Stimulated activated CD4-positive, alpha-beta T cell treated with anti-CD3 and anti-CD28 coated beads, Interleukin-1b, Interleukin-23, amount 100 ng/mL, for 24 hours (primary cell): ENCODE data around the gene PLA2G4E.

Source experiments
- DNase-seq, 4 experiments: peaks; one replicate each; pipeline ENCODE4 v3.0.0-alpha.2; 2020; ENCODE audit warnings: low read depth in 4 of 4, low spot score in 1 of 4

The PLA2G4E gene

DNA sequence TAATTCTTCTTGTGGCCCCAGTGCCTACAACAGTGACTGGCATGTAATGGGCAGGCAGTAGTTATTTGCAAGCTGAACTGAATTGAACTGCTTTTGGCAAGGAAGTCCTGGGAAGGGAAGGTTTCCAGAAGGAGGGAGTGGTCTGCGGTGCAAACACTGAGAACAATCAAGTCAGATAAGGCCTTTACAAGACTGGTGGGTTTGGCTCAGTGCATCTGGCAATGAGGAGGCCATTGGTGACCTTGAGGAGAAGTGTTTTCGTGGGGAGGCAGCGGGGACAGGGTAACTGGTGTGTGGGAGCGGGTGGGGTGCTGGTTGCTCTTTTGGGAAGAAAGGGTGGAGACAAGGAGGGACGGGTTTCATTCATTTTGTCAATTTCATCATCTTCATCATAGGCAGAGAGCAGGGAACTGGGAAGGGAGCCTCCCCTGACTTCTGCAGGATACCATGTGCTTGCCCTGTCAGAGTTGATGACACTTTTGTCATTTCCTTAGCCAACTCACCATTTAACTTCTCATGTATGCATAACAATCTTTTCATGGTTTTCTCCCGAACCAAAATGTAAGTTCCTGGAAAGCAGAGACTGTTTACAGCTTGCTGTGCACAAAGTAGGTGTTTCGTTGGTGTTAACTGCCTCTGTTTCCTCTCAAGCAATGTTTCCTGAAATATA, 40.1 kb downstream of the PLA2G4E start:
- no peak for DNase-seq

DNA sequence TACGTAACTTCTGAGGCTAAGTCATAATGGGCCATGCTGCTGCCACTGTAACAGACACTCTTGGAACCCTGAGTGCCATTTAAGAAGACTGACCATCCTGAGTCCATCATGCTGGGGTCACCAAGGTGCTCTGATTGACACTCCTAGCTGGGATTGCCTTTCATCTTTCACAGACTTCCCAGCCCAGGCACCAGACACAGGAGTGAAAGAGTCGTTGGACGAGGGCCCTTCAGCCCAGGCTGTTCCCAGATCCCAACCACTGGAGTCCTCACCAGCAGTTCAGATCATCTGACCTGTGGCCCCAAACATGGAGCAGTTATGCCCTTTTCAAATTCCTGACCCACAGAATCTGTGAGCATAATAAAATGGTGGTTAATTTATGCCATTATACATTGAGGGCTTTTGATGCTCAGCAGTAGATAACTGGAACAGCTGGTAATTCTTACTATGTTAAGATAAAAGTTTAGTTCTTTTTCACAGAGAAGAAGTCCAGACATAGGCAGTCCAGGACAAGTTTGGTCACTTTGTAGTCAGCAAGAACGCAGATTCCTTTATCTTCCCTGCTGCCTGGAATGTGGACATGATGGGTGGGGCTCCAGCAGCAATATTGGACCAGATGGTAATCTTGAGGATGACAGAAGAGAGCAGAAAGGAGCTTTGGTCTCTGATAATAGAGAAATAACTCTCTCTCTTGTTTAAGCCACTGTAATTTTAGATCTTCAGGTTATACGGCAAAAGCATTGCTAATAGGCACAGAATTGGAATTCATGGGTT, 41.2 kb downstream of the PLA2G4E start:
- DNase-seq = no peak

DNA sequence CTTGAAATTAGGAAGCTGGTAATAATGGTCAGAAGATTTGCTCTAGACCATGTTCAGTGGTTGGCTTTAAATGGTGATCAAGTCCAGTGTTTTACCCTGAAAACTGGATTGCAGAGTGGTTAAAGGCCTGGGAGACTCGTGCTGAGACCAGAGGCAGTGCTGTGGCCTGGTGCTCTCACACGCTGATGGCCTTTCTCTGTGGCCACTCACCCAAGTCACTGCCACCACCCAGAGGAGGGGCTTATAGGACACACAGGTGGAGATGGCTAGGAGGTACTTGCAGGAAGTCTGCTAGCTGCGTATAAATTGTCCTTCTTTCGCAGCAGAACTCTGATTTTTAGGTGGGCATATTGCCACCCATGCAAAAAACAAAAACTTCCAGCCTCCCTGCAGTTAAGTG, 42.3 kb downstream of the PLA2G4E start:
- no peak for DNase-seq

DNA sequence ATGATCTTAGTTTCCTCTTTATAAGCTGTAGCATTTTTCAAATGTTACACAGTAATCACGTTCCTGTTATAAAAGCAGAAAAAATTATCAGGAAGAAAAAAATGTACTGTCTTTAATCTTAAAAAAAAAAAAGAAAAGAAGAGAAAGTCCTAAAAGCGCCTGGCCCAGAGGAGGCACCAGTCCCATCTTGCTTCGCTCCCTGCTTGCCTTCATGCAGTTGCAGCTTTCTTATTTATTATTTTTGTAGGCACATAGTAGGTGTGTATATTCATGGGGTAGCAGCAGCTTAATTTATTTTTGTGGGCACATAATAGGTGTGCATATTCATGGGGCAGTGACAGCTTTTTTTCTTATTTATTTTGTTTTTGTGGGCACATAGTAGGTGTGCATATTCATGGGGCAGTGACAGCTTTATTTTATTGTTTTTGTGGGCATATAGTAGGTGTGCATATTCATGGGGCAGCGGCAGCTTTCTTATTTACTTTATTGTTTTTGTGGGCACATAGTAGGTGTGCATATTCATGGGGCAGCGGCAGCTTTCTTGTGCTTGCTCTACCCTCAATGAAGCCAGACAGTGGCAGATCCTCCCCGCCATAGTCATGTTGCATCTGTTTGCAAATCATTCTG, 43.0 kb downstream of the PLA2G4E start:
- no peak for DNase-seq

DNA sequence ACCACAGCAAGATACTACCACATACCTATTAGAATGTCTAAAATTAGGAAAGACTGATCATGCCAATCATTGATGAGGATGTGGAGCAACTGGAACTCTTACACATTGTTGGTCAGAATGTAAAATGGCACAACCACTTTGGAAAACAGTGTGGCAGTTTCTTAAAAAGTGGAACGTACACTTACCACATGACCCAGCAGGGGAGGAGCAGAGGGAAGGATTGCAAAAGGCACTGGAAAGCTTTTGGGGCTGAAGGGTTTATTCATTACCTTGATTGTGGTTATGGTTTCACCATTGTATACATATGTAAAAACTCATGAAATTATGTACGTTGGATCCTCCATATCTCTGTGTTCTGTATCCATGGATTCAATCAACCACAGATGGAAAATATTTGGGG, 45.2 kb downstream of the PLA2G4E start:
- no peak for DNase-seq

DNA sequence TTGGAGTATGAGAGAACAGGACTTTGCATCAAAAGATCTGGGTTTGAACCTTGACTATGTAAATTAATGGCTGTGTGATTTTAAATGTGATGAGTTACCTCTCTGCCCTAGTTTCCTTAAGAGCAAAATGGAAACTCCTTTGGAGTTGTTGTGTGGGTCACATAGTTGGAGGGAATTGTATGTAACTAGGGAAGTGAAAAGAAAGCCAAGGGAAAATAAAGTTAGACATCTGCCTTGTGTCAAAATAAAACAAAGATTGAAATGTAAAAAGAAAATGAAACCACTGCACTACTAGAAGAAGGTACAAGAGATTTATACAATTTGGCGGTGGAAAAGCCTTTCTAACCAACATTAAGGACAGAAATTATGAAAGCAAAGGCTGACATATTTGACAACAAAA, 46.8 kb downstream of the PLA2G4E start:
- DNase-seq = no peak

DNA sequence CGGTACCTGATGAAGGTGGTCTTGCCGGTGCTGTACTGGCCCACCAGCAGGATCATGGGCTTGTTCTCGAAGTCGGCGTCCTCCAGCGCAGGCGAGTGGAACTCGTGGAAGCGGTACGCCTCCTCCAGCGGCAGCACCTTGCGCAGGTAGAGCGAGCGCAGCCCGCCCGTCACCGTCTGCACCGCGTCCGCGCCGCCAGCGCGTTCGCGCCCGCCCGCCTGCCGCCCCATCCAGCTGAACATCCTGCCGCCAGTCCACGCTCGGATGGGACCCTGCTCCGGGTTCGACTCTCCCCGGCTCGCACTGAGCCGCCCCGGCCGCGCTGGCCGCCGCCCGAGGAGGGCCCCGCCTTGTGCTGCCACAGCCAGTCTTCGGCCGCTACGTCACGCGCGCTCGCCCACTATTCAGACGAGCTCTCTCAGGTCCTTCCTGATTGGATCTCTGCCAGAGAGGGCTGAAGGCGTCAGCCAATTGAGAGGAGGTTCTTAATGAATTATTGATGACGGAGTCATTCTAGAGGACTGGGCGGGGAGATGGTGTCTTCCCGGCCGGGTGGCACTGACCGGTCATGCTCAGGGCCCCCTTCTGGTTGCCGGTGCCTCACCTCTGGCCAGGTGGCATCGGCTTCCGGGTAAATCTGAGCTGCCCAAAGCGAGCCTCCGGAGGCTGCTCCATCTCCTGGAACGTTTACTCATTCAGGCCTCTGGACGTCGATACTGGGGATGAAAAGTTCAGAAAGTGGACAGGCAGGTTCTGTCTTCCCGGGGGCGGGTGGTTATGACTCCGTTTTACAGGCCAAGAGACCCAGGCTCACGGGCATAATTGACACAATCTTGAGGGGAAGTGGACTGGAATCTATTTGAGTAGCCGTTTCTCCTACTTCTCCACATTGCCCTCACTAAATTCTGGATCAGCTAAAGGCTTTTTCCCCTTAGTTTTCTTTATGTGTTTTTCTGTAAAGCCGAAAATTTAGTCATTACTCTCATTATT, 48.3 kb downstream of the PLA2G4E start, which contains the start of gene EHD4:
Gene EHD4 (minus strand): TSS at position 305 of the 990 bp plus-strand sequence. CDS start 63 bp downstream, at position 242.
- DNase-seq = peak; percentile 81 to 93 (median 88)

DNA sequence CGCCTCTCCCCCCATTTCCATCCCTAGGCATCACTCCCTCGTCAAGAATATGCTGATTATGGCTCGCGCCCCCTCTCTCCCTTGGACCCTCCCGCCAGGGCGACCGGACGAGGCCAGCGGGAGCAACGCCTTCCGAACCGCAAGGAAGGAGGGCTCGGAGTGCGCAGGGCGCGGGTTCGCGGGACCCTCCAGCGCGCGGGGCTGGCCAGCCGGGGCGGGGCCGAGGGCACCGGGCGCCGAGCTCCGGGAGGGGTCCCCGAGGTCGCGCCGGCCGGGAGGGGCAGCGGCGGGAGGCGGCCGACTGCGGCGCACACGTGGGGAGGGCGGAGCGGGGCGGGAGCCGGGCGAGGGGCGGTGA, 49.0 kb downstream of the PLA2G4E start:
- no peak for DNase-seq

DNA sequence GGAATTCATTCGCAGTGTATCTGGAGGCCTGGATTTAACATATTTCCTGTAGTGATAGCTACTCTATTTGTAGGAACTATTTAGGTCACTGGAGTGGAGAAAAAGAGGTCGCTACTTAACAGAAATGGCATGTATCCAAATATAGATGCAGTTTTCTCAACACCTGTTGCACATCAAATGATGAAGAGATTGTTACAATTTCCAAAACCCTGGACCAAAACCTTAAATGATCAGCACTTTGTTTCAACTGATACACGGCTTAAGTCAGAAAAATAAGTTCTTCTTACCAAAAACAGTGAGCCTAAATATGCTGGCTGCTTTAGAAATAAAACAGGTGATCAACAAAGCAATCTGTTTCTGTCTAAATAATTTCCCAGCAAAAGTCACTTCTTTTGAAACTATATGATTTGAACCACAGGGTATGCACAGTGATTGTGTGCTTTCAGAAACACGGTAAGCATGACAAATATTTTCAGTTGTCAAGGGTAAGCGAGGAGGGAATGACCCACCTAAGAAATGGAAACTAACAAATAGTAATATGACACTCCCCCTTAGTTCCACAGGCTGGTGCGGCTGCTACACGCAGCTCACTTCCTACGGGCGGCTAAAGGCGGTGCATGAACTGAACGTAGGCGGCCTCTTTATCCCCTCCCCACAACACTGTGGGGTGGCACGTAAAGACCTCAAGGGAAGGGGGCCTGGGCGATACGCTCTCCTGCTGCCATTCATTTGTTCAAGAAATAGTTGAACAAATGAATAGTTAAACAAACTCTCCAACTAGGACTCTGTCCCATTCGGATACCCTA, 49.5 kb downstream of the PLA2G4E start:
- DNase-seq = peak; percentile 29 to 73 (median 46)

DNA sequence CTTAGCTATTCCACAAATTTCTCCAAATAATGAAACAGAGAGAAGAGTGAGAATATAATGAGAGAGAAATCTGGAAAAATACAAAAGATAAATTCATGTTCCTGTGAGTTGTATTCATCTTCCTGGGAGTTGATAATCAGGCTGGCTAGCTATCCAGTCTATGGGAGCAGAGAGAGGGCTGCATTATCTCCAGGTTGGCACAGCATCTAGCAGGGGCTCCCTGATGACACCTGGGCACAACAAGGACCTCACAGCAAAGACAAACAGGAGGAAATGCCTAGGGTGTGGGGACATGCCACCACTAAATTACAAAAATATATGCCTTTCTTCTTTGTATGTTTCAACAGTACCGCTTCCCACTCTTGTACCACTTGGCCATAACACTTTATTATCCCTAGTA, 50.4 kb downstream of the PLA2G4E start:
- no peak for DNase-seq

DNA sequence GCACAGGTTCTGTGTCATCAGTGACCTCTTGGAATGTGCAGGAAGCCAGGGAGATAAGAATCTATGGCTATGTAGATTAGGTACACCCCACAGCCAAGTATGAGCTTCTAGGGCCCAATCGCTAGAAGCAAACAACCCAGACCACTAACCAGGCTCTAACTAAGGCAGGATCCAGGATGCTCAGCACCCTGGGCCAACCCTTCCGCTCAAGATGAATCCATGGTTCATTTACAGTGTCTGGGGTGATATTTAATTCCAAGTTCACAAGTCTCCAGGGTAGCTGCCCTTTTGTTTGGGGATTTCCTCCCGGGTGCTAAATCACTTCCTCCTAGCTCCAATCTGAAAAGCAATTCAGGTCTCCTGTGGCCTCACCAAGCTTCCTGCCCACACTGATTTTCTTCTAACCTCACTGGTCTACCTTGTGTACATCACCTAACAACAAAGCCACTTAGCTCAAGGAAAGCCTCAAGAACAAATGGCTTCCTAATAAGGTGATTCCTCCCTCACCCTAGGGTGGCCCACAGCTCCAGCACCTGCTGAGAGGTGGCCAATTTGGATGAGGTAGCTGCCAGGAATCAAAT, 50.9 kb downstream of the PLA2G4E start:
- DNase-seq = no peak

DNA sequence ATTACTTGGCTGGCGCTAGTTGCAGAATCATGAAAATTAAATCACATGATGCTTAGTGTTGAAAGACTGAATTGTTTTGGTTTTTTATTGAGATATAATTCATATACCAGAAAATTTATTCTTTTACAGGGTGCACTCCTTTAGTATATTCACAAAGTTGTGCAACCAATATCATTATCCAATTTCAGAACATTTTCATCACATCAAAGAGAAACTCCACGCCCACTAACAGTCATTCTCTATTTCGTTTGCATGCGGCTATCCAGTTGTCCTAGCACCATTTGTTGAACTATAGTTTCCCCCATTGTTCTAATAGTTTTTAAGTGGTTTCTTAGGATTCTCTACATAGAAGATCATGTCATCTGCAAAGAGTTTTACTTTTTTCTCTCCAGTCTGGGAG, 52.1 kb downstream of the PLA2G4E start:
- DNase-seq = no peak

DNA sequence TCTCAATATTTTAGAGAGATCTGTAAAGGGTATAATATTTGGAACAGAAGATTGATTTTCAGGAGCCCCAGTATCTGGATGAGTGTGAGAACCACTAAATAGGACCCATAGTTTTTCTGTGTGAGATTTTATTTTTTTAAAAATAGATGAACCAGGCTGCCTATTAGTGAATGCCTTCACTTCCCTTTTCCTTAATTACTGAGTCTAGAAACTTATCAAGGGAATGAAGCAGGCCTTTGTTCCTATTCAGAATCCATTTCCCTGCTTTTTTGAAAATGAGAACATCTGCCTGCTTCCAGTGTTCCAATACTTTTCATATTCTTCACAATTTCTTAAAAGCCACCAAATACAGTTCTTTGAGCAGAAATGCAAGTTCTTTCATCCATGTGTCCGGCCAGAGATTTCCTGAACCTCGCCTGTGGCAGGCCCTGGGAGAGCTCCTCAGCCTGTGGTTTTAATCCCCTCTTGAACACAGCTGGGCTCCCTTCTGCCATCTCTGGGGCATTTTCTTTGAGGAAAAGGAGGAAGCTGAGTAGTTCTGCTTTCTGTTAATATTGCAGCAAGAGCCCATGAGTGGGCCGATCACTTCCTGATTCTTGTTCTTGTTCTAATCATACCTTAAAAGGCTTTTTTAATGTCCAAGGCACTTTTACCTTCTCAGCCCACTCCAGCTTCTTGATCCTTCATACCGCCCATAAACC, 53.2 kb downstream of the PLA2G4E start:
- DNase-seq = no peak

DNA sequence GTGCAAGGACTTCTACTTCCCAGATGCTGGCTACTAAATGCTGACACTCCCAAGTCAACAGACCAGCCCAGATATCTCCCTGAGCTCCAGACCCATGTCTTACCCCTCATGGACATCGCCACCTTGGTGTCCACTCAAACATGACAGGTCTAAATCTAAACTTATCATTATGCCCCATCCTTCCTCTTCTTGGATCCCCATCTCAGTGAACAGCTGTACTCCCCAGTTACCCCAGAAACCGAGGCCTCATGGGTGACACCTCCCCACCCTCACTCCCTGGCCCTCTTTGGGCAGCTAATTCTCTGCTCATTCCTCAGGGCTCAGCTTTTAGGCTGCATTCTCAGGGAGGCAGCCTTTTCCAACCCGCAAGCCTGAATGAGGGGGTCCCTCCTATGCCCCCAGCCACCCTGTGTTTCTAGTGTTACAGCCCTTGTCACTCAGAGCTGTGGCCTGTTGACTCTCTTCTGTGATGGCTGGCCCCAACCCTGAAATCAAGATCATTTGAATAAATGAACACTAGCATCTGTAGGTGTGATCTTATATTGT, 53.8 kb downstream of the PLA2G4E start:
- DNase-seq = no peak

DNA sequence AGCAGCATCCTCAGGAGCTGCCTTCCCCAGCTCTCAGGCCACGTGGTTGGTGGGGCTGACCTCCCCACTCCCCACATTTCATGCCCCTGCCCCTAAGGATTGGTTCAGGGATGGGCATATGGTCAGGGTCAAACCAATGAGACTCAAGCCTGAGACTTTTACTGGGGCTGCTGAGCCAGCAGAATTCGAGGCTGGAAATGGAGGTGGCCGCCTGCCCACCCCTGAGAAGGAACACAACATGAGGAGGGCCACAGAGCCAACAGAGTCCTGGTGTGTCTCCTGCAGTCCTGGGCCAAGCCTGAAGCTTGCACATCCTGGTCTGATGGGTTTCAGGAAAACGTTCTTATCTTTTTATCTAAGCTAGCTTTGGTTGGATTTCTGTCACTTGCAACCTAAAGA, 54.4 kb downstream of the PLA2G4E start:
- DNase-seq = no peak

DNA sequence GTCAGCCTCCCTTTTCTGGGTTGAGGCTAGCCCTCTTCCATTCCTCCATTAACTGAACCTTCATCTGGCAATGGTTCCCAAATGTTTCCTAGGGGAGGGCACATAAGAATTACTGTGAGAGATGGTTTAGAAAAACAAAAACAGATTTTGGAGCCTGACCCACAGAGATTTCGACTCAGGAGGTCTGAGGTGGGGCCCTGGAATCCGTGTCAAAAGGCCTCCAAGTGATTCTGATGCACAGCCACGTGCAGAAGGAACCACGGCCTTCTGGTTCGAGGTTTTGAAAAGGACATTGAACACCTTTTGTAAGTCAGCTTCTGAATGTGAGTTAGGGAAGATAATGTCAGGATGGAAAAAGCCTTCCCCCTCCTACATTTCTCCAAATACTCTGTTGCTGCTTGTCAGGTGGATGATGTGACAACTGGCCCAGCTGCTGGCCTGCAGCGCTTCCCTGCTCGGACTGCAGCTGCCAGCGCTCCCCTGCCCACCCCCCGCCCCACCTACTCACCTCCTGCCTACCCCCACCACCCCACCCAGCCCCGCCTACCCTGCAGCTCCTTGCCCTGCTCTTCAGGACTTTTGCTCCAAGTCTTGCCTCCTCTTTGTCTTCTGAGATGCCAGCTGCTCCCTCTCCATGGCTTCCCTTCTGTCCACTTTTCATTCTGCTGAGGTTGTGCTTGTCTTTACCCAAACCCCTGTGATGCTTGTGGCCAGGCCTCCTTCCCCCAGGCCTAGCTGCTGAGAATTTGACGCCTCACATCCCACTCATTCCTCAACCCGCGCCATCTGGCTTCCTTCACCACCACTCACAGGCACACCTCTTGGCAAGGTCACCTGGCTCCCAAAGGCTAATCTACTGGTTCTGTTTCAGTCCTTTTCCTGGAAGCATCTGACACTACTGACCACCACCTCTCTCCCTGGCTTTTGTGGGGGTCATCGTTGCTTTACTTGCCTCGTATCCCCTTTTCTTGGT, 55.1 kb downstream of the PLA2G4E start:
- no peak for DNase-seq

DNA sequence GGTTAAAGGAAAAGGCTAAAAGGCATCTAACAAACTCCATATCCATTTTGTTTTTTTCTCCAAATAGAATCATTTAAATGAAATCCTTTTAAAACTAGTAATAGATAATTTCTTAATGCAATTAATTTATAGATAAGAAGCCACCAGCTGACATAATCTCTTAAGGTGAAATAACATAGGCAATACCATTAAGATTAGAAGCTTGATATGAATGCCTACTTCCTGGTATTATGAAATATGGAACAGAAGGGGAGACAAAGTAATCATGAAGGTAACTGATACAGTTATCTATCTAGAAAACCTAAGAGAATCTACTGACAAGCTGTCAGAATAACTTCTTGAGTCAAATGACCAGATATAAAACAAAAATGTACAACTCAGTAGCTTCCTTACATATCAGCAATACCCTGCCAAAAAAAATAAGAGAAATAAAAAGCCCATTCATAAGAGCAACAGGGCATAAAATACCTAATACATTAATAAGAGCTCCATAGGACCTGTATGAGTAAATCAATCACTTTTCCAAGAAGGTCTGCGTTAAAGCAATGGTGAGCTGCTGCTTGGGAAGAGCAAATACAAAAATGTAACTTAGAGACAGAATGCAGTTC, 59.1 kb downstream of the PLA2G4E start:
- no peak for DNase-seq
